Cerebellar nuclear complex (tissue), 1 donor: Measurements from ENCODE around the gene CAMKK2.
"Not testable (repeated sequence)": the region's sequence is repeated elsewhere in the genome, so short reads cannot be mapped to it uniquely, and the experiment has no call there.

Source experiments
- DNase-seq, 2 experiments: peaks; one replicate each; lab custom pipeline; 2025; lab: John Stamatoyannopoulos, UW

Gene CAMKK2

DNA sequence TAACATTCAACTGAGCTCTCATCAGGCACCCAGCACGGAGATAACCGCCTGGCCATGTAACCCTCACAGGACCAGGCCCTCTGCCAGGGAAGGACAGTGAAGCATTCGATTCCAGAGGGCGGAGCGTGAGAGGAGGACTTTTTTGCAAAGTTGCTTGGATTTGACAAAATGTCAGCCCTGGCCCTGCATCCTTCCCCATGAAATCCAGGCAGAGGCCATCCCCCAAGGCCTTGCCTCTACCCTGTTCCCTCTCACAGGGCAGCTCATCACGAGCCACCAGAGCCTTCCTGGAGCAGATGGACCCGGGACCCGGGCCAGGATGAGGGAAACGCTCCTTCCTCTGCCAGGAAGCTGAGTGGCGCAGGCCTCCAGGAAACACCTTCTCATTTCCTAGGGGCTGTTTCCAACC lies 17.0 kb downstream of the CAMKK2 start:
- DNase-seq: peak; percentile 76 to 95

DNA sequence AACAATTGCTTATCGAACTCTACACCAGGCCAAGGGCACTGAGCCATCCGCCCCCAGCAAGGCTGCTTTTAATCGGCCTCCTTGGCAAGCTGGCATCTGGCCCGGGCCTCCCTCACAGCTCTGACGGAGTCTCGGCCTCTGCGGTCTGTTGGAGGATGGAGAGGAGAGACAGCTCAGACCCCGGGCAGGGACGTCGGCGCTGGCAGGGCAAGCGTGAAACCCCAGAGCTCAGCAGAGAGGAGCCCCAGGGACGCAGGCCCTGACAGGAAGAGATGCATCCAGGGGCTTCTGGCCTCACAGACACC lies 17.5 kb downstream of the CAMKK2 start:
- DNase-seq: no peak

GRCh38 chr12:121278169-121279070 lies 18.1 kb downstream of the CAMKK2 start:
- no peak for DNase-seq

- DNase-seq: no peak
Observed at GRCh38 chr12:121277374-121277759, 19.1 kb downstream of the CAMKK2 start.

DNA sequence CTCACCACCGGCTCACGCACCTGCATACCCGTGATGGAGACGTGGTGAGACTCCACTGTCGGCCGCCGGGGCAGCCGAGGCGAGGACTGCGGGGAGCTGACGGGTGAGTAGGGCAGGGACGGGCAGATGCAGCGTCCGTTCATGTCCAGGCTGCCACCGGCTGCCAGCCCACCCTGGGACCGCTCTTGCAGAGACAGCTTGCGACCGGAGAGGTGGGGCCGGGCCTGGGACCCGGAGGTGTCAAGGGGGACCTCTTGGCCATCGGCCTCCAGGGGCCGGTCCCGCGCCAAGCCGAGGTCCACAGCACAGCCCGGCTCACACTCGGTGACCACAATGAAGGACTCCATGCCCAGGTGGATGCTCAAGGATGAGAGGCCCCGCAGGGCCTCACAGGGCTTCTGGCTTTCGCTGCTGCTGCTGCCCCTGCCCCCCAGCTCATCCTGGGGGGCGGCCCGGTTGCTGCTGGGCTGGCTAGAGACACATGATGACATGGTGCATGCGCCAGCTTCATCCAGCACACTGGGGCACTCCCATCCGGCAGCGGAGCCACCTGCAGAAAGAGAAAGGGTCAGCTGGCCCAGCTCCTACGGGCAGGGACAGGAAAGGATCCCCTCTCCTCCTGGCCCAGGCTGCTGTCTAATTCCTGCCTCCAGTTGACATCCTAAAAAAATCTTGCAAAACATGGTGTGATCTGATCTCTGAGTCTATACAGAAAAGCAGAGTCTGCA lies 22.3 kb downstream of the CAMKK2 start:
- DNase-seq: peak in 1 of 2 experiments; percentile 57

GRCh38 chr12:121273364-121273896 lies 23.1 kb downstream of the CAMKK2 start:
- DNase-seq: no peak

DNA sequence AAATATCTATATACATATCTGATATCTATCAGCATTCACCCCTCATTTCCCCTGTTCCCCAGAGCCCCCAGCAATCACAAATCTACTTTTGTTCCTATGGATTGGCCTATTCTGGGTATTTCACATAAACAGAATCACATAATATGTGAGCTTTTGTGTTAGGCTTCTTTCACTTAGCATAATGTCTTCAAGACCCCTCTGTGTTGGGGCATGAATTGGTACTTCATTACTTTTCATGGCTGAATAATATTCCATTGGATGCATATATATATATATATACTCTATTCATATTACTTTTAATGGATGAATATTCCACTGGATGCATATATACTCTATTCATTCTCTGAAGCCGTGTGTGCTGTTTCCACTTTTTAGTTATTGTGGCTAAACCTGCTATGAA lies 28.7 kb downstream of the CAMKK2 start:
- no peak for DNase-seq

DNA sequence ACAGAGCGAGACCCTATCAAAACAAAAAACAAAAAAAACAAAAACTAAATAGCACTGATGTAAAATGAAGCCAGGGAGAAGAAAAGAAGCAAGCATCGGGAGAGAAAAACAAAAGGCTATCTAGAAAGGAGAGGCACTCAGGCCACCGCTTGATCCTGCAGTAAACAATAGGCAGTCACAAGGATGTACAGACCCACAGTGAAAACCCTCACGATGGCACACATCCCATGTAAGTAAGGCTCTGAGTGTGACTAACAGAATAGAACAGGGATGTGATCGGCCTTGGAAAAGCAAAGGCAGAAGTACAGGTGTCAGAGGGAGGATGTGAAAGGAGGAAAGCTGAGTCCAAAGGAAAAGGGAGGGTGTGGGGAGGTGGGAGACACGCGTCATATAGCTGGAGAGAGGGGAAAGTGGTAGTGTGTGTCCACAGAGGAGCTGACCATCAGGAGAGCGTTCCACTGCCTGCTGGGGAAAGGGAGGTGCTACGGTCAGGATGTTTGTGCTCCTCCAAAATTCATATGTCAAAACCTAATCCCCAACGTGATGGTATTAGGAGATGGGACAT lies 31.5 kb downstream of the CAMKK2 start:
- no peak for DNase-seq

DNA sequence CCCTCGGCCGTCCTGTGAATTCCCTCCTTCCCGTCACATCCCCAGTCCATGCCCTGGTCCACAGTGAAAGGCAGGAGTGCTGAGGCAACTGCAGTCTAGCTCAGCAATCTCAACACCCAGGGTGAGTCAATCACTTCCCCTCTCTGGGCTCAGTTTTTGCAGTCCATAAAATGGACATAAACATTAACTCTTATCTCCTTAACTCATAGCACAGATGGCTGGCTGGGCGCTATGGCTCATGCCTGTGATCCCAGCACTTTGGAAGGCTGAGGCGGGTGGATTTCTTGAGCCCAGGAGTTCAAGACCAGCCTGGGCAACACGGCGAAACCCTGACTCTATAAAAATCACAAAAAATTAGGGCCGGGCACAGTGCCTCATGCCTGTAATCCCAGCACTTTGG lies 32.4 kb downstream of the CAMKK2 start:
- no peak for DNase-seq

DNA sequence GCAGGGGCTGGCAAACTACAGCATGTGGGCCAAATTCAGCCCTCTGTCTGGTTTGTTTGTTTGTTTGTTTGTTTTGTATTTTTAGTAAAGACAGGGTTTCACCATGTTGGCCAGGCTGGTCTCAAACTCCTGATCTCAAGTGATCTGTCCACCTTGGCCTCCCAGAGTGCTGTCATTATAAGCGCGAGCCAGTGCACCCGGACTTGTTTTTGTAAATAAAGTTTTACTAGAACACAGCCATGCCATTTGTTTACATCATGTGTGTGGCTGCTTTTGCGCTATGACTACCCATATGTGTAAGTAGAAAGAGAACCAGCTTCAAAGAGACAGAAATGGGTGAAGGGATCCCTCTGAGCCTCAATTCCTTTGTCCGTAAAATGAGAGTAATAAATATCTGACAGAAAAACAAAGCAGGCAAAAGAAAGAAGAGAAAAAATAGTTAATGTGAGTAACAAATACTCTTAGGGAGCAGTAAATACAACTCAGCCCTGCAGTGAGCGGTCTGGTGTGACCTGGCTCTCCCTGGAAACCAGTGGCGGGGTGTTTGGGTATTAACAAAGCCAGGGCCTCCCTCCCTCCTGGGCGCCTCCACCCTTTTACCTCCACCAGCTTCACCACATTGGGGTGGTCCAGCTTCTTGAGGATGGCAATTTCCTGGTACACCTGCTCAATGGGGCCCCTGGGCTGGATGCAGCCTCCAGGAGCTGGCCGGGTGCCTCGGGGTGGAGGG lies 33.1 kb downstream of the CAMKK2 start:
- no peak for DNase-seq

GRCh38 chr12:121261398-121261797 lies 35.1 kb downstream of the CAMKK2 start:
- DNase-seq: no peak

DNA sequence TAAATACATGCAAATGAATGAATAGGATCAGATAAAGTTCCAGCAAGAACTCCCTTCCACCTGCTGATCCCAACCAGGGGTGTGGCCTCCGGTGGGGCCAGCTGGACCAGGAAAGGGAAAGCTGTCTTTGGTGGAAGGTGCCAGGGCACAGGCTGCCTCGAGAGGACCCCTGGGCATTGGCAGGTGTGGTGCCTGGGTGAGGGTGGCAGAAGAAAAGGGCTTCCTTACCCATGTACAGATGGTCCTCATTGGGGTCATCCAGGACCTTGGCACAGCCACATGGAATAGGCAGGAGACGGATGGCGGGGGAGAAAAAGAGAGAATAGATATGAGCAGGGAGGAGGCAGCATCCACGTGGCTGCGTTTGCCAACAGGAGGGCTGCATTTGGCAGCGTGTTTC lies 36.4 kb downstream of the CAMKK2 start:
- peak in 1 of 2 experiments; percentile 22 for DNase-seq

DNA sequence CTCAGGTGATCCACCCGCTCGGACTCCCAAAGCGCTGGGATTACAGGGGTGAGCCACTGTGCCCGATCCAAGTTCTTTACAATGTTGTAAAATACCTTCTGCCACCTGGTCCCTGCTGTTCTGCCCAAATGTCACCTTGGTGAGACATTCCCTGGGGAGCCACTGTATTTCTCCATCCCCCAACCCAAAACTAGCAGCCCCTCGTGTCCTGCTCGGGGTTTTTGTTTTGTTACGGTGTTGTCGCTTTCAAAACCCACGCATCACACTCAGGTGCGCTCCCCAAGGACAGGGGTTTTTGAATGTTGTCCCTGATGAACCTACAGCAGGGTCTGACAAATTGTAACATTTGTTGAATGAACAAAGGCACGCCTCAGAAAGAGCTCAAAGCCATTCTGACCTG lies 37.4 kb downstream of the CAMKK2 start:
- no peak for DNase-seq

GRCh38 chr12:121257704-121258449 lies 38.6 kb downstream of the CAMKK2 start:
- not testable (repeated sequence) for DNase-seq

- no peak for DNase-seq
Observed at GRCh38 chr12:121255433-121255832, 41.1 kb downstream of the CAMKK2 start.

DNA sequence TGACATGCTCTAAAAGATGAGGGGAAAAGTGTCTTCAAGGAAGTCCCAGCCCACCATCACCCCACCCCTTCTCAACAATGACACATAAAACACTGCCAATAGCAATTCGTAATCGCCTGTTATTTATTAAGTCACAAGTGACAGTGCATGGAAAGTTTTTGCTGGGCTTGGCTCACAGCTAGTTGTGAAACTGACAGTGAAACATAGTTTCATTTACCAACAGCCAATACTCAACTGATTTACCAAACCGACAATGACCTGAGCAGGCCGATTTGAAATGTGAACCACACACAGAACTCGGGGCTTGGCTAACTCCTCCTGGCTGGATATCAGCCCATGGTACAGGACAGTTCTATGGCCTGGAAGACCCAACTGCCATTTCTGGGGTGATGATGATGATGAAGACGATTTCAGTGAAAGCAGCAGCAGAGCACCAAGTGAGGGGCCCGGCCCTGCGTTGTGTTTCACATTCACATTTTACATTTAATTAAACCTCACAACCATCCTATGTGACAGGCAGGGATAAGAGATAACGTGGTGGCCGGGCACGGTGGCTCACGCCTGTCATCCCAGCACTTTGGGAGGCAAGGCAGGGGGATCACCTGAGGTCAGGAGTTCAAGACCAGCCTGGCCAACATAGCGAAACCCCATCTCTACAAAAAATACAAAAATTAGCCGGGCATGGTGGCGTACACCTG lies 42.7 kb downstream of the CAMKK2 start:
- no peak for DNase-seq

DNA sequence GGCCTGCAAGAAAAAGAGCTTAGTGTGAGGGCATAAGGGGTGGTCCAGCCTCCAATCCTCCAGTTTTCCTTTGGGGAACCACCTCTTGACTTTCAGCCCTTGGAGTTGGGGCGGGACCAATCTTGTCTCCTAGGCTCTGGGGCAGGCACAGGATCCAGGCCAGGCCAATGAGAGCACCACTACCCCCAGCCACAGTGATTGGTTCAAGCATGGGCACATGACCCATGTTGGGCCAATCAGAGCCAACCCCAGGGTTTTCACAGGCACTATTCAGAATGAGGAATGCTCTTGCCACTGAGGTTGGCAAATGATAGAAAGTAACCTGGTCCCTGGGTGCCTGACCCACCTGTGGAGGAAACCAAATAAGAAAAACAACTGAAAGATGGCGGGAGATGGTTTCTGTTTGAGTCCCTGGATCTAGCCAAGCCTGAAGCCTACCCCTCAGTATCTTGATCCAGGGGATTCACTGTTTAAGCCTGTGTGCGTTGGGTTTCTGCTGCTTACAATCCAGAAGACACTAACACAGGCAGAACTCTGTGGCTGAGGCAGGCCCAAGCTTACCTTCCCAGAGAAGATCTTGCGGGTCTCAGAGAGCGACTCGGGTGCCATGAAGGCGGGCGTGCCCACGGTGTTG lies 43.7 kb downstream of the CAMKK2 start:
- no peak for DNase-seq

DNA sequence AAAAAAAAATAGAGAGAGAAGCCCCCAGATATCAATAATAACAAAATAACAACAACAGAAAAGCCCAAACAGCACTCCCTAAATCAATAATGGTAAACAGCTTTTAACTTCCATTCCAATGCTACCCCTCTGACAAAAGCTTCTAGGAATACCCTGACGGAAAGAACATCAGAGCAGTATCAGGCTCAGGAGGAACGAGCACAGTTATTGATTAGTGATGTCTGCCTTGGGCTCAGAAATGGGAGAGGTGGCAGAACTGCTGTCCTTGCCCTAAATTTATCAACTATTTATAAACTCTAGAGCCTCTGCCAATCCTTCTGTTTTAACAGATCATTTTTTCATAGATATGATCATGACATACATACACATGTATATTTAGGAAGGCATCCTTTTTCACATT lies 44.7 kb downstream of the CAMKK2 start:
- DNase-seq: no peak

DNA sequence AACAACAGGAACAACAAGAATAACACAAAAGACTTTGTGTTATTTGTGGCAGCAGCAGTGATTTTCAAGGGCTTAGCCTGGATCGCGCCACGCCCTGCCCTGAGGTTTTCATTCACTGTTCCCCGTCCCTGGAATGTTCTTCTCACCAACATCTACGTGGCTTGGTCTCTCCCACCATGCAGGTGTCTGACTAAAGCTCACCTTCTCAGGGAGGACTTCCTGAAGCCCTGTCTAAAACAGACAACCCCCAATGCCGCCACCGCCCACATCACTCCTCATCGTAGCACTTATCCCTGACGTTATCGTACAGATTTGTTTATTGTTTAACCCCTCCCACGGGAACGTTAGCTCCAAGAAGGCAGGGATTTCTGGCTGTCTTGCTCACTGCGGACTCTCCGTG lies 46.1 kb downstream of the CAMKK2 start:
- DNase-seq: no peak

GRCh38 chr12:121248622-121249021 lies 47.9 kb downstream of the CAMKK2 start:
- no peak for DNase-seq
